GM08714 (cell line): ENCODE data around the gene SLC12A1.

ENCODE experiments used
- H3K4me3 ChIP-seq: fragments of 200-500 bp; sonication (Bioruptor generic); 2 replicates; pipeline ENCODE4 v1.5.1; 2014; ENCODE audit warnings: mild to moderate bottlenecking, low read length, inconsistent platforms
- ZNF274 ChIP-seq: IDR thresholded peaks from 2 replicates; pipeline ENCODE4 v1.6.1; 2012; ENCODE audit warnings: mild to moderate bottlenecking, low read depth, low read length

SLC12A1 gene

GRCh38 chr15:48336940-48337339 is 130.8 kb downstream of the SLC12A1 start:
- no peak for TF ChIP-seq ZNF274
- H3K4me3 ChIP-seq = no peak overlapping the region

GRCh38 chr15:48337607-48338006 is 131.5 kb downstream of the SLC12A1 start:
- no peak for TF ChIP-seq ZNF274
- no peak overlapping the region for H3K4me3 ChIP-seq

- H3K4me3 ChIP-seq = no peak overlapping the region
- TF ChIP-seq ZNF274 = no peak
Observed at GRCh38 chr15:48340111-48340510, 134.0 kb downstream of the SLC12A1 start.

GRCh38 chr15:48343865-48344264 is 137.8 kb downstream of the SLC12A1 start:
- H3K4me3 ChIP-seq = no peak overlapping the region
- TF ChIP-seq ZNF274 = no peak

GRCh38 chr15:48345516-48345915 is 139.4 kb downstream of the SLC12A1 start:
- no peak overlapping the region for H3K4me3 ChIP-seq
- TF ChIP-seq ZNF274 = no peak

- TF ChIP-seq ZNF274 = no peak
- H3K4me3 ChIP-seq = no peak overlapping the region
Observed at GRCh38 chr15:48352474-48353072, 146.5 kb downstream of the SLC12A1 start.
